Breast epithelium (tissue), 3 donors: Measurements from ENCODE around the gene MAP2K6.

ENCODE experiments used
- POLR2A ChIP-seq: fragments of 450-650 bp; IDR thresholded peaks from one replicate; pipeline ENCODE4 v1.6.1; 2016; ENCODE audit warnings: antibody characterized with exemption, mild to moderate bottlenecking, moderate library complexity
- TF ChIP-seq, protein P1 (sequence below), 3 donors: fragments of 450-650 bp; IDR thresholded peaks; one replicate each; pipeline ENCODE4 v1.5.1; 2016 to 2017; ENCODE audit warnings: antibody characterized with exemption in 3 of 3, mild to moderate bottlenecking in 3 of 3, moderate library complexity in 3 of 3

DNA sequence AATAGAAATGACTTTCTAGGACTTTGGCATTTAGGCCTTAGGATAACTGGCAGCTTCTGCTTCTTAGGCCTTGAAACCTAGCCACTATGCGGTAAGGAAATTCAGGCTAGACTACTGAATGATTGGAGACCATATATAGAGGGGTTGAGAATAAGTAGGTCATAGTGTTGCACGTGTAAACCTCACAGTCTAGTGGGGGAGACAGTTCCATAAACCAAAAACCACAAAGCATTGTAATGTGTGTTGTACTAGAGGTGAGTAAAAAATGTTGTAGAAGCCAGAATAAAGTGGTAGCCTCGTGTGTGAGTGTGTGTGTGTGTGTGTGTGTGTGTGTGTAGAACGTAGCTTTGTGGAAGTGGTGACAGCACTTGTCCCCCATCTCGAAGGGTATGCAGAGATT is 188.5 kb downstream of the MAP2K6 start:
- TF ChIP-seq, protein P1, sequence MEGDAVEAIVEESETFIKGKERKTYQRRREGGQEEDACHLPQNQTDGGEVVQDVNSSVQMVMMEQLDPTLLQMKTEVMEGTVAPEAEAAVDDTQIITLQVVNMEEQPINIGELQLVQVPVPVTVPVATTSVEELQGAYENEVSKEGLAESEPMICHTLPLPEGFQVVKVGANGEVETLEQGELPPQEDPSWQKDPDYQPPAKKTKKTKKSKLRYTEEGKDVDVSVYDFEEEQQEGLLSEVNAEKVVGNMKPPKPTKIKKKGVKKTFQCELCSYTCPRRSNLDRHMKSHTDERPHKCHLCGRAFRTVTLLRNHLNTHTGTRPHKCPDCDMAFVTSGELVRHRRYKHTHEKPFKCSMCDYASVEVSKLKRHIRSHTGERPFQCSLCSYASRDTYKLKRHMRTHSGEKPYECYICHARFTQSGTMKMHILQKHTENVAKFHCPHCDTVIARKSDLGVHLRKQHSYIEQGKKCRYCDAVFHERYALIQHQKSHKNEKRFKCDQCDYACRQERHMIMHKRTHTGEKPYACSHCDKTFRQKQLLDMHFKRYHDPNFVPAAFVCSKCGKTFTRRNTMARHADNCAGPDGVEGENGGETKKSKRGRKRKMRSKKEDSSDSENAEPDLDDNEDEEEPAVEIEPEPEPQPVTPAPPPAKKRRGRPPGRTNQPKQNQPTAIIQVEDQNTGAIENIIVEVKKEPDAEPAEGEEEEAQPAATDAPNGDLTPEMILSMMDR (IDR thresholded peaks at IDR 0.05), result no peak
- TF ChIP-seq POLR2A, result no peak
